Lung microvascular endothelial cell (primary cell): Measurements from ENCODE around the gene MOB1A. TPM values are rescaled to one million over a fixed set of nuclear protein-coding genes. Genes with fewer than 3 reads are reported as not detected.
A peak's percentile ranks its signal among the peaks of the same experiment; 100 is the strongest.
"Not testable (repeated sequence)": the region's sequence is repeated elsewhere in the genome, so short reads cannot be mapped to it uniquely, and the experiment has no call there.

ENCODE experiments used
- DNase-seq, 2 donors: peaks; one replicate each; pipeline versions ENCODE4 v3.0.0 to v3.0.0-alpha.2; 2010; ENCODE audit warnings: low read depth in 2 of 2
- total RNA-seq: library from RNA; depleted of rRNA; stranded (reverse); fragments of >200 nt; gene quantifications from 2 replicates; pipeline ENCODE4 v1.2.1, GENCODE V29; 2014

Gene MOB1A
- total RNA-seq, 1 donor from 2014 or later, result 84.3 TPM

DNA sequence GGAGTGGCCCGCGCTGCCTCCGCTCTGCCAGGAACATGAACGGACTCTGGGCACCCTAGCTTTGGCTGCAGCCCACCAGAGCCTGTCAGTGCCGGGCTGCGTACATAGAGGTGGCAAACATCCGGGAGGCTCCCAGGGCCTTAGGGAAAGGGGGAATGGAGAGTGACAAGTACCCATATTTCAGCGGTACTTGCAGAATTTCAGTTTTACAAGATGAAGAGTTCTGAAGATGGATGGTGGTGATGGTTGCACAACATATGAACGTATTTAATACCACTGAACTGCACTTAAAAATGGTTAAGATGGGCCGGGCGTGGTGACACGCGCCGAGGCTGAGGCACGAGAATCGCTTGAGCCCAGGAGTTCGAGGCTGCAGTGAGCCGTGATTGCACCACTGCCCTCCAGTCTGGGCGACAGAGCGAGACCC is 20.6 kb upstream of the MOB1A start:
- DNase-seq, result no peak

DNA sequence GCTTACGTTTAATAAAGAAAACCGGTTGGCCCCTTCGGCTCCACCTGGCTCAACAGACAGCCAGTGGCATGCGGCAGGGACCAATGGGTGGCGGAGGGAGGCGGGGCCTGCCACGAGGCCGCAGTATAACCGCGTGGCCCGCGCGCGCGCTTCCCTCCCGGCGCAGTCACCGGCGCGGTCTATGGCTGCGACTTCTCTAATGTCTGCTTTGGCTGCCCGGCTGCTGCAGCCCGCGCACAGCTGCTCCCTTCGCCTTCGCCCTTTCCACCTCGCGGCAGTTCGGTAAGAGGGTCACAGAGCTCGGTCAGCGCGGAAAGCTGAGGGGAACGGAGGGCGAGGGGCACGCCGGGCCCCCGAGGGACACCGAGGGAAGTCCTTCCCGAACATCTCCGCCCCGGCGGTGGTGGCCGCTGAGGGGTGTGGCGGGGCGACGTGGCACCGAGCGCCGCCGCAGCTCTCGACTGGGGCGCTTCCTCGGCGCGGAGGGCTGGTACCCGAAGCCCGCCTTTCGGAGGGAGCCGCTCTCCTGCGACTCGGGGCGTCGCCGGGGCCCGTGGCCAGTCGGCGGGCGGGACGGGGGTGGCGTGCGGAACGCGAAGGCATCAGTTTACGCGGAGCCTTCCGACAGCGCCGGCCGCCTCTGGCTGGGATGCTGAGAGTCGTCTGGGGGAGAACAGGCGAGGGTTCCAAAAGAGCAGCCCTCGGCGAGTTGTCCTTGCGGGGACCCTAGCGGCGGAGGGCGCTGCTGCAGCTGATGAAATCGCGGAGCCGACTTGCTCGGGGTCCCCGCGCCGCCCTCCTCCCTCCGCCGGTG is 20.0 kb upstream of the MOB1A start, which contains the start of gene MTHFD2:
Gene MTHFD2 (plus strand): TSS at position 155 of the 814 bp plus-strand sequence. CDS start 27 bp downstream, at position 182.
- DNase-seq, result peak; percentile 94 to 97

DNA sequence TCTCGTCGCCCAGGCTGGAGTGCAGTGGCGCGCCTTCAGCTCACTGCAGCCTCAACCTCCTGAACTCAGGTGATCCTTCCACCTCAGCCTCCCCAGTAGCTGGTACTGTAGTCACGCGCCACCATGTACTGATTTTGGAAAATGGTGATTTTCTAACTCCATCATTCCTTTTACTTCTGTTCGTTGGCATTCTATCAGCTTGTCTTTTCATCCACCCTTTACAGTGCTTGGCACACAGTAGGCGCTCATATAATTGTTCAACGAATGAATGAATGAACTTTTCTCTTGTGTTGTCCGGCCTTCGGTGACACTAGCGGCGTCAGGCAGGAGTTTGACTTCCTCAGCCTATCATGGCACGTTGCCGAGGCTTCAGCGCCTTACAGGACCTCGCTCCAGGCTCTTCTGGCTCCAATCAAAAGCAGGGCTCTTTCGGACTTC is 19.4 kb upstream of the MOB1A start:
- DNase-seq, result no peak

DNA sequence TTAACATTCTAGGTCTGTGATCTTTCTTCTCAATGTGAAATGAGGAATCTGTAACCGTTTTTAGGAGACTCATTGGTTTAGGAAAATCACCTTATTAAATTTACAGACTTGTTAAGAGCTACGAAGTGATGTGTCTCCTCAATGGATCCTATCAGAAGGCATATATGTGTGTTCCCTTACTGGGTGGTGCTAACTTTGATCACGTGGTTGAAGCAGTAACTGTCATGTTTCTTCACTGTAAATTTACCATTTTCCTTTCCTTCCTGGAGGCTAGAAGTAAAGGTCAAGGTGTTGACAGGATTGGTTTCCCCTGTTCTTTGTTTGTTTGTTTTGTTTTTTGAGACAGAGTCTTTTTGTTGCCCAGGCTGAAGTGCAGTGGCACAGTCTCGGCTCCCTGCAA is 18.4 kb upstream of the MOB1A start:
- DNase-seq, result no peak

DNA sequence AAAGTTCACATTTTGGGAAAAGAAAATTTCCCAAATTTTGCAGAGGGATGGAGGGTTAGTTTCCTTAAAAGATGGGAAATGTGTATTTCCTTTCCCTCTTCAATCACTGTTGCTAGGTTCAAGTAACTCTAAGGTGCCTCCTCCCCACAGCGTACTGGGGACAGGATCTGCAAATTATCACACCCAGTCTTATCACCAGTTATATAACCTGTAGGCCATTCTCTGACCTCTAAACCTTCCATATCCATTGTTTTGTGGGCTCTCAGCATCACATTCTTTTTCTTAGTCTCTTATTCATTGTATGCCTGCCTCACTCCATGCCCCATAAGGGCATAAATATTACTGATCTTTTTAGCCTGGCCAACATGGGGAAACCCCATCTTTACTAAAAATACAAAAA is 16.1 kb upstream of the MOB1A start:
- DNase-seq, result no peak

DNA sequence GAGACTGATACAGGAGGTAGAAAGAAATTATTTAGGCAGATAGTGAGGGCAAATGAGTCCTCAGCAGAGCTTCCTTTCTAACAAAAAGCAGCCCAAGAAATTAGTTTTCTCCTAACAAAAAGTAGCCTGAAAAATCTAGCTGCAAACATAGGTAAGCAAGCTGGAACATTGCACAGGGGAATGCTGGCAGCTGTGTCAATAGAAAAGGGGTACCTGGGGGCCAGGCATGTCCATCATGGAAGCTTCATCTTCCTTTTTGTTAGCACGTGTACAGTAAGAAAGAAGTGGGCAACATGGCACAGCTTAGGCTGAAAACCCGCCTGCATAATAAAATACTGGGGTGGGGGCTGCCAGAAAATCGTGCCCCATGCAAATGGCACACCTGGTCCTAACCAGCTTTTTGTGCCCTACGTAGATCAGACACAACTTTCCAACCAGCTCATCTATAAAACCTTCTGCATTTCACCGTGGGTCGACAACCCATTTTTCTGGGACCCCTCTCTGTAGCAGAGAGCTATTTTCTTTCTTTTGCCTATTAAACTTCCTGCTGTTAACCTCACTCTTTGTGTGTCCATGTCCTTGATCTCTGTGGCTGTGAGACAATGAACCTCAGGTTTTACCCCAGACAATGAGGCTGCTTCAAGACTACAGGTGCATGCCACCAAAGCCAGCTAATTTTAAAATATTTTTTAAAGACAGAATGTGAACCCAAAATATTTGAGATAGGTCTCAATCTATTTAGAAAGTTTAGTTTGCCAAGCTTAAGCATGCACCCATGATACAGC is 13.1 kb upstream of the MOB1A start:
- DNase-seq, result no peak

DNA sequence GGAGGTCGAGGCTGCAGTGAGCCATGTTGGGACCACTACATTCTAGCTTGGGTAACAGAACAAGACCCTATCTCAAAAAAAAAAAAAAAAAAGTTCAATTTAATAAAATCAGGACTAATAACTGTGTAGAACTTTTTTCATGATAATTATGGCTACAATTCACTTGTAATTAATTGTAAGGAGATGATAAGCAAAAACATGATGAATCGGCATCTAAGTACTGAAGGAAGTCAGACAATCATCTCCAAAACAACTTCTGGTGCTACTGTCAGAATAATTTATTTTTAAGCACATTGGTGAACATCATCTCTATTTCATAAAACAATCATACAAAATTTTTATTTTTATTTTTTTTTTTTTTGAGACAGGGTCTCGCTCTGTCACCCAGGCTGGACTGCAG is 10.0 kb upstream of the MOB1A start:
- no peak for DNase-seq

DNA sequence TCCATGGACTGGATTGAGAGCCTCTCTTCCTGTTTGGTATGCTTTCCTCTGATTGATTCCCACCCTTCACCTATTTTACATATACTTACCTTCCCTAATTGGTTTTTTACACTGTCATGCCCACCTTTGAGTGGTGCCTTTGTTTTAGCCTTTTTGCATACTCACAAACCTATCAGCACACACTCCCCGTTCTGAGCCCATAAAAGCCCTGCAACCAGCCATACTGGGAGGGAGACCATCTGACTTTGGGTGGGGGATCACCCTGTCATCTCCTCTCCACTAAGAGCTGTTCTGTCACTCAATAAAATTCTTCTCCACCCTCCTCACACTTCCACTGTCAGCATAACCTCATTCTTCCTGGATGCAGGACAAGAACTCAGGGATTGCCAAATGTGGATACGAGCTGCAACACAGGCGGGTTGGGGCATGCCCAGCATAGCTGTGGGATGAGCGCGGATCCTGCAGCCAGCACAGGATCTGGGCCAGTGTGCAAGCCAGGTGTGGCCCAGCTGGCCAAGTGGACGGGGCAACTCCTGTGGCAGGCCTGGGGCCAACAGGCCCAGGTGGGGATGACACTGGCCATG is 9.4 kb upstream of the MOB1A start:
- no peak for DNase-seq

DNA sequence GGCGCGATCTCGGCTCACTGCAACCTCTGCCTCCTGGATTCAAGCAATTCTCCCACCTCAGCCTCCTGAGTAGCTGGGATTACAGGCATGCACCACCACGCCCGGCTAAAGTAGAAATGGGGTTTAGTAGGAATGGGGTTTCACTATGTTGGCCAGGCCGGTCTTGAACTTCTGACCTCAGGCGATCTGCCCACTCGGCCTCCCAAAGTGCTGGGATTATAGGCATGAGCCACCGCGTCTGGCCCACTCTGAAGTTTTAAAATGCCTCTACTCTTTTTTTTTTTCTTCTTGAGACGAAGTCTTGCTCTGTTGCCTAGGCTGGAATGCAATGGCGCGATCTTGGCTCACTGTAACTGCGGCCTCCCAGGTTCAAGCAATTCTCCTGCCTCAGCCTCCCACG is 8.0 kb upstream of the MOB1A start:
- DNase-seq, result not testable (repeated sequence)

DNA sequence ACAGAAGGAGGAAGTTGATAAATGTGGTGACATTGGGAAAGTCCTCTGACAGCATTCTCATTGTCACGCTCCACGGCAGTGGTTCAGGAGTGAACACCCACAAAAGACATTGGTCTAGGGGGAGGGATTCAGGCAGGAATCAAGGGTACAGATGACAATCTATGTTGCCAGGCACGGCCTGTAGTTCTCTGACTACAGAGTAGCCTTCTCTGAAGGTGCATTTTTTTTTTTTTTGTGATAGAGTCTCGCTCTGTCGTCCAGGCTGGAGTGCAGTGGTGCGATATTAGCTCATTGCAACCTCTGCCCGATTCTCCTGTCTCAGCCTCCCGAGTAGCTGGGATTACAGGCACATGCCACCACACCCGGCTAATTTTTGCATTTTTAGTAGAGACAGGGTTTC is 7.4 kb upstream of the MOB1A start:
- DNase-seq, result no peak

DNA sequence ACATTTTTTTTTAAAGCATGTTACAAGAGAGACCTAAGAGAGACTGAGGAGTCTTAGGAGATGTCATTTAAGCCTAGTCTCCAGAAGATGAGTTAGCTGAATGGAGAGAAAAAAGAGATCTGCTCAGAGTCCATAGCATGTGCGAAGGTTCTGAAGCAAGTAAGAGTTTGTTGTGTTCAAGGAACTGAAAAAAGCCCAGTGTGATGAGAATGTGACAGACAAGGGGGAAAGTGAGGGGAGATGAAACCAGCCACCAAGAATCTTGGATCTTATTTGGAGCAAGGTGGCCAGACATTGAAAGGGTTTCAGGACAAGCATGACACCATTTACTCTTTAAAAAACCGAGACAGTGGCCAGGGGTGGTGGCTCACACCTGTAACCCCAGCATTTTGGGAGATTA is 5.2 kb upstream of the MOB1A start:
- DNase-seq, result no peak

DNA sequence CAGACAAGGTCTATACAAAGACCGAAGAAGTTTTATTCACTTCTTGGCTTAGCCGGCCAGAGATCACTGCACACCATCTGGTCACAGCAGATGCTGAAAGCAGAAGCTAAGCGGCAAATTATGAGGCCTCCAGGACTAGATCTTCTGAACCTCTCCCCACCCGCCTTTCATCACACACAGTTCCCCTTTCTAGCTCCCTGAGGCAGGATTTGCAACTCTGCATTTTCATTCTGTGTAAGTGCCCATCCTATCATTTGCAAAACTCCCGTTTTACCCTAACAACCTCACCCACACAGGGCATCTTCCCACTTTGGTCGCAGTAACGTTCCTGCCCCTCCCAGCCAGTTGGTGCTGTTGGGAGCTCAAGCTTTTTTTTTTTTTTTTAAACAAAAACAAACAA is 3.1 kb upstream of the MOB1A start:
- DNase-seq, result no peak

DNA sequence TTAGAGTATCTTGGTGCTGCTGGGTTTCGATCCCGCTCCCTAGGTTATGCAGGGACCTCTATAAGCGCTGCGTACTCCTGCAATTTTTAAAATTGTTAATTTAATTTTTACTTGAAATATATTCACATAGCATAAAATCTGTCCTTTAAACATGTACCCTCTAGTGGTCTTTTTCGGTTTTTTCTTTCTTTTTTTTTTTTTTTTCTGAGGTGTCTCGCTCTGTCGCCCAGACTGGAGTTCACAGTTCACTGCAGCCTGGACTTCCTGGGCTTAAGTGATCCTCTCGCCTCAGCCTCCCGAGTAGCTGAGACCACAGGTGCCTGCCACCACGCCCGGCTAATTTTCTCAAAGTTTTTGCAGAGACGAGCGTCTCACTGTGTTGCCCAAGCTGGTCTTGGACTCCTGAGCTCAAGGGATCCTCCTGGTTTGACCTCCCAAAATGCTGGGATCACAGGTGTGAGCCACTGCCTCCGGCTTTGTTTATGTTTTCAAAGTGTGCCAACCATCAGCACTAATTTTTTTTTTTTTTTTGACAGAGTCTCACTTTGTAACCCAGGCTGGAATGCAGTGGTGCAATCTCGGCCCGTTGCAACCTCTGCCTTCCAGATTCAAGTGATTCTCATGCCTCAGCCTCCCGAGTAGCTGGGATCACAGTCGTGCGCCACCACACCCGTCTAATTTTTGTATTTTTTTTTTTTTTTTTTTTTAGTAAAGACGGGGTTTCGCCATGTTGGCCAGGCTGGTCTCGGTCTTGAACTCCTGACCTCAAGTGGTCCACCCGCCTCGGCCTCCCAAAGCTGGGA is 585 bp upstream of the MOB1A start:
- no peak for DNase-seq

DNA sequence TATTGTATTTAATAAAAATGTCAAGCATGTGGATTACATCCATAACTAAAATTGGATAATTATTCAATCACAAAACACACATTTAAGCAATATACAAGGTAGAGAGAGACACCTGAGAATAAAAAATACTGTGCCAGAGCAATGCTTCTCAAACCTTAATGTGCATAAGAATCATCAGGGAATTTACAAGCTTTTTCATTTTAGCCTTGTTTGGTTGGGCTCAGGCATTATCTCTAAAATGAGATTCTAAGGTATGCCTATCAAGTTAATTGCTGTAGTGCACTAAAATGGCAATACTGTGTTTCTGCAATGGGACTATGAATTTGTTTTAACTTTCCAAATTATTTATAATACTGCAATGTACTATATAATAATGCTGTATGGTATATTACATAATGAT is 983 bp downstream of the MOB1A start:
- no peak for DNase-seq

DNA sequence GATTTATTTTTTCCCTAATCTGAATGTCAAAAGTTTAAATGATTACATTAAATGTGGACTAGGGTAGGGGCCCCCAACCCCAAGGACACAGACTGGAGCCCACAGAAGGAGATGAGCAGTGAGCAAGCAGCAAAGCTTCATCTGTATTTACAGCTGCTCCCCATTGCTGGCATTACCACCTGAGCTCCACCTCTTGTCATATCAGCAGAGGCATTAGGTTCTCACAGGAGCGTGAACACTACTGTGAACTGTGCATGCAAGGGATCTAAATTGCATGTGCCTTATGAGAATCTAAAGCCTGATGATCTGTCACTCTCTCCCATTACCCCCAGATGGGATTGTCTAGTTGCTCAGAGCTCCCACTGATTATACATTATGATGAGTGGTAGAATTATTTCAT is 3.8 kb downstream of the MOB1A start:
- DNase-seq, result no peak

DNA sequence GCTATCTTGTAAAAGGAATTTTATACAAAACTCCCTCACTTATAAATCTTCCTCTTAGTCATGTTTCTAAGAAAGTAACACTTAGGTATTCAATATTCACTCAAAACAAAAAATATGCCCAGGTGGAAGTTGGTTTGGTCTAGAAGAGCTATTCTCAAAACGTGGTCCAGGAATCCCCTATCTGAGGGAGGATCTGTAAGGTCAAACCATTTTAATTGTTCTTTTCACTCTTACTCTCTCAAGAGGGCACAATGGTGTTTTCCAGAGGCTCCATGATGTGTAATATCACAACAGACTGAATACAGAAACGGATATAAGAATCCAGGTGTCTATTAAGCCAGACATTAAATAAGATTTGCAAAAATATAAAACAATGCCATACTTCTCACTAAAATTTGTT is 9.9 kb downstream of the MOB1A start:
- DNase-seq, result no peak

DNA sequence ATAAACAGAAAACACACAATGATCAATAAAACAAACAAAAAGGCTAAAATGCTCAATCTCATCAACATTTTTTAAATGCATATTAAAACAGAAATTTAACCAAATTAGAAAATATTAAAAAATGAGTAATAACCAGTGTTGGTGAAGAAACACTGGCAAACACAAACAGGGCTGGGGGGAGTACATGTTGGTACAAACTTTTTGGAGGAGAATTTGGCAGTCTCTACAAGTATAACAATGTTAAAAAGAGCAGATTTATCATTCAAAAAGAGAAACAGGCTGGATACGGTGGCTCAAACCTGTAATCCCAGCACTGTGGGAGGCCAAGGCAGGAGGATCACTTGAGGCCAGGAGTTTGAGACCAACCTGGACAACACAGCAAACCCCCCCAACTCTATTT is 13.9 kb downstream of the MOB1A start:
- no peak for DNase-seq

DNA sequence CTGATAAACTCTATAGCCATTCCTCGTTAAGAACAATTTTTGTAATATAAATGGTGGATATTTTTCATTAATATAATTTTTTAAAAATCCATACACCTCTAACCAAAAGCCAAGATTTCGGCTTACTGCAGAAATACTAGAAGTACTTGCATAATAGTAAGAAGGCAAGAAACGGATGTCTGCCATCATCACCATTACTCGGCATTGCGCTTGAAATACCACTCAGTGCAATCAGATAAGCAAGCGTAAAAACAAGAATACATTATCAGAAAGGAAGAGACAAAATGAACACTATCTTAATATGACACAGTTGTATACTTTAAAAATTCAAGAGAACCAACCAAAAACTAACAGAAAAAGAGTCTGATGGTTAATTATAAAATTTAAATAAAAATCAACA is 15.7 kb downstream of the MOB1A start:
- no peak for DNase-seq

DNA sequence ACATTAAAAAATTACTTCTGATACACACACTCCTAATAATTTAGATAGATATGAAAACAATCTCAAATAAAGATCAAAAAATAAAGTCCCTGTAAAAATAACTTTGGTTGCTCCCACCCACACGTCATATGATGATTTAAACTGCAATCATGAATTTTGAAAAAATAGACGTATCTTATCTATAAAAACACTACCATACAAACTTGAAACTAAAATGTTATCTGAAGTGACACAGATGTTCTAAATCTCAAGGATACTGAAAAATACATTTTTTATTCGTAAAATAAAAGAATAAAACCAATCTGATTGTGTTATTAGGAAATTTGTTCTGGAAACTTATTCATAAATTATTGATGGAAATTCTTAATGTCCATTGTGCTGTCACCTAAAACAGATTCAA is 22.8 kb downstream of the MOB1A start:
- no peak for DNase-seq

DNA sequence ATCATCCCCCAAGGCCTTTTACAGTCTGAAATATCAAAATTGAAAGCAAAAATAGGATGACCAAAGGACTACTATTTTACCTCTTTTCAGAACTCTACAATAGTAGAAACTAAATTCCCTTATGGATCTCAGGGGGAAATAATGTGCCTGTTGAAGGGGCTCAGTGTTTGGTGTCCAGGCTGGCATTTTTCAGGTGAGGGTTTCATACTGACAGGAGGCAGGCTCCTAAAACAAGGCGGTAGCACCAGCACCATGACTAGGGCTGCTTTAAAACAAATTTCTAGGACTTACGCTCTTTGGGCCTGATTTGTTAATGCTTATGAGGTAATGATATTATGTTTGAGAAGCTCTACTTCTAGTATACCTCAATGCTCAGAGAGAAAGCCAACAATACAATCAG is 25.7 kb downstream of the MOB1A start:
- DNase-seq, result no peak

DNA sequence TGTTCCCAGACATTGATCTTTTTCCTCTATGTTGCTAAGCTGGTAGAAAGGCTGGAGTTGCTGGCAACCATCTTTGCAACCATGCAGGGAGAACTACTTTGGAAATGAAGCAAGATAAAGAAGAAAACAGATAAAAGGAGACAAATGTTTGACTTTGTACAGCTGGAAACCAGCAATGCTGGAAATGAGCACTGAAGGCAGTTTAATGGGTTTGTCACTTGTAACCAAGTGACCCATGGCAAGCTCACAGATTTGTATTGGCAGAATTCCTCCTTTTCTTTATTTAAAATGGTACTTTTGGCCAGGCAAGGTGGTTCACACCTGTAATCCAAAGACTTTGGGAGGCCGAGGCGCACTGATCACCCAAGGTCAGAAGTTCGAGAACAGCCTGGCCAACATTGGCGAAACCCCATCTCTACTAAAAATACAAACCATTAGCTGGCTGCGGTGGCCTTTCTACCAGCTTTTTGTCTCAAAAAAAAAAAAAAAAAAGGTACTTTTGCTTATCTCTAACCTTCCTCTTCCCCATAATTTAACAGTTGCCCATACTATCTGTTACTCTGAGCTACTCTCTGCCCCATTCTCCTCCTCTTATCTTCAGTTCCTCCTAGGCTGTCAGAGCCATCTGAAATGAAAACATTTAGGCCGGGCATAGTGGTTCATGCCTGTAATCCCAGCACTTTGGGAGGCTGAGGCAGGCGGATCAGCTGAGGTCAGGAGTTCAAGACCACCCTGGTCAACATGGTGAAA is 28.9 kb downstream of the MOB1A start:
- no peak for DNase-seq
